AG10803 (cell line): Measurements from ENCODE around the gene TXNDC2.

Experiments used
- DNase-seq: peaks from one replicate; pipeline ENCODE4 v3.0.0; 2010; ENCODE audit warnings: low read depth
- H3K4me3 ChIP-seq: 2 replicates; pipeline ENCODE4 v1.5.1; 2011; ENCODE audit warnings: mild to moderate bottlenecking, low read length, control low read depth
- TF ChIP-seq, protein P1 (sequence below): conservative IDR thresholded peaks from 2 replicates; pipeline ENCODE4 v1.5.1; 2011; ENCODE audit warnings: mild to moderate bottlenecking, low read length, control low read depth, inconsistent platforms

Gene TXNDC2

DNA sequence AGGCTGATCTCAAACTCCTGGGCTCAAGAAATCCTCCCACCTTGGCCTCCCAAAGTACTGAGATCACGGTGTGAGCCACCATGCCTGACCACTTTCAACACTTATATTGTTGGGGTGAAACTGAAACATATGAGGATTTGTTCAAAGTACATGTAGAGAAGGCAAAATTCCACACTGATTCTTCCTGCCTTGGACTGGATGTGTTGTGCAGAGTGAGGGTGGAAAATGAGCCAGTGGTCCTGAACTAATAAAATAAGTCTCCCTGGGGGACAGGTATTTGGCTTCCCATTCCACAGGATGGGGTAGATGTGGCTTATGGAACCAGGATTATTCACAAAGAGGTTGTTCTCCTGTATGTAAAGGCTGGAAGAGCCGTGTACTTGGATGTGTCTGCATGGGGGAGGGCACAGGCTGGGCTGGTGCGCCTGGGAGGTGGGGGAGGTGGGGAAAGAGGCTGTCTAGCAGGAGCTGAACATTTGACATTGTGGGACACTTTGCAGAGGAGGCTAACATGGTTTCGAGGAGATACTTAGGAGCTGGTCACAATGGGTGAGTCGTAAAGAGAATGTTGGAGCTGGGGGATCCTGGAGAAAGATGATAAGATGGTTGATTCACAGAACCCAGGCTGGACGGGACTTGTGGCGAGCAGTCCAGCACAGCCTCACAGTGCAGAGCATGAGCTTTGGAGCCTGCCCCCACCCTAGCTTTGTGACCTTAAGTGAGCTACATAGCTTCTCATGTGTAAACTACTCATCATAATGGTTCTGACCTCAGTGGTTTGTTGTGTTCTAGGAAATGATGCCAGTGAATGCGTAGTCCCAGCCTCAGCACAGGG lies at the start of gene TXNDC2:
TSS of gene TXNDC2 (plus strand) at position 804 of the 835 bp plus-strand sequence. CDS start 708 bp downstream, outside the sequence.
- H3K4me3 ChIP-seq = no peak within 1 kb of the TSS
- TF ChIP-seq, protein P1, sequence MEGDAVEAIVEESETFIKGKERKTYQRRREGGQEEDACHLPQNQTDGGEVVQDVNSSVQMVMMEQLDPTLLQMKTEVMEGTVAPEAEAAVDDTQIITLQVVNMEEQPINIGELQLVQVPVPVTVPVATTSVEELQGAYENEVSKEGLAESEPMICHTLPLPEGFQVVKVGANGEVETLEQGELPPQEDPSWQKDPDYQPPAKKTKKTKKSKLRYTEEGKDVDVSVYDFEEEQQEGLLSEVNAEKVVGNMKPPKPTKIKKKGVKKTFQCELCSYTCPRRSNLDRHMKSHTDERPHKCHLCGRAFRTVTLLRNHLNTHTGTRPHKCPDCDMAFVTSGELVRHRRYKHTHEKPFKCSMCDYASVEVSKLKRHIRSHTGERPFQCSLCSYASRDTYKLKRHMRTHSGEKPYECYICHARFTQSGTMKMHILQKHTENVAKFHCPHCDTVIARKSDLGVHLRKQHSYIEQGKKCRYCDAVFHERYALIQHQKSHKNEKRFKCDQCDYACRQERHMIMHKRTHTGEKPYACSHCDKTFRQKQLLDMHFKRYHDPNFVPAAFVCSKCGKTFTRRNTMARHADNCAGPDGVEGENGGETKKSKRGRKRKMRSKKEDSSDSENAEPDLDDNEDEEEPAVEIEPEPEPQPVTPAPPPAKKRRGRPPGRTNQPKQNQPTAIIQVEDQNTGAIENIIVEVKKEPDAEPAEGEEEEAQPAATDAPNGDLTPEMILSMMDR = no peak
- no peak for DNase-seq

DNA sequence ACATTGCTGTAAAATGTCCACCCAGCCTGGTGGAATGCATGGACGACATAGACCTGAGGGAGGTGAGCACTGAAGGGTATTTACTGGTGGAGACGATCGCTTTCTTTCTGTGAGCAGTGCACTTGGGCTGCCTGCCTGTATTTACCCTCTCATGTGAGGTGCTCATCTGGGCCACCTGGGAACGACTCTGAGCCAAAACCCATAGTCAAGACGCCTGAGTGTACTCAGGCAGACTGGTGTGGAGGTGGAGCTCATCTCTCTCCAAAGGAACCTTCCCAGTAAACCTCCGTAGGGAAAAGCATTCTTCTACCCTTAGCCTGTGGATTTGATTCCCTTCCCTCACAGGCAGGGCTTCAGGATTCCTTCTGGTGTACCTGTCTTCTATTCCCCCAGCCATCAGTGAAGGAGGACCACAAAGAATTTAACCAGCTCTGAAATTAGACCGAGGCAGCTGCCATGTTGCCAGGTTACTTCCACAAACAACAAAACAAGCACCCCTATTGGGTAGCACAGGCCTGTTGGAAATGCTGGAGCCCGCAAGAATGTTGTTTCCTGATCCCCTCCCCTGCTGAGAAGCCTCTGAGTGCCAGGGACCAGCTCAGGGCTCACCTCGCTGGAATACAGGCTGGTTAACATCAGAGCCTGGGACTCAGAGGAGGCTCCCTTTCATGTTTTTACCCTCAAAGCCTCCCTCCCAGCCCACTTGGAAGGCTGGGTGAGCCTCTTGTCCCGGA lies 47.5 kb upstream of the TXNDC2 start:
- peak; percentile 80 for DNase-seq
- no peak overlapping the region for H3K4me3 ChIP-seq
- TF ChIP-seq, protein P1 = no peak

DNA sequence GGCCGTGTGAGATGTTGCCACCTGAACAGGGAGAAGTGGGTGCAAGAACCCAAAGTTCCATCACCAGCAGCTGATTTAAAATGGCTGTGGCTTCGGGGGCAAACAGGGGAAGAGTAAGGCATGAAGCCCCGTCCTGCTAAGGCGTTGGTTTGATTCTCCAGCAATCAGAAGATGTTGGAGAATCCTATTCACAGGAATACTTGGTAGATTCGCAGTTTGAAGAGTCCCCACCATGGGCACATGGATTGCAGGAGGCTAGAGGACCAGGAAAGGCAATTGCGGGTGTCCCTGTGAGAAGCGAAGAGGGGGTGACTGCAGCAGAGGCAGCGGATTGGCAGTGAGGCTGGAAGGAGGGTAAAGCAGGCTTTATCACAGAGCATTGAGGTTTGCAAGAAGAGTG lies 46.6 kb upstream of the TXNDC2 start:
- H3K4me3 ChIP-seq = no peak overlapping the region
- DNase-seq = no peak
- TF ChIP-seq, protein P1 = no peak

DNA sequence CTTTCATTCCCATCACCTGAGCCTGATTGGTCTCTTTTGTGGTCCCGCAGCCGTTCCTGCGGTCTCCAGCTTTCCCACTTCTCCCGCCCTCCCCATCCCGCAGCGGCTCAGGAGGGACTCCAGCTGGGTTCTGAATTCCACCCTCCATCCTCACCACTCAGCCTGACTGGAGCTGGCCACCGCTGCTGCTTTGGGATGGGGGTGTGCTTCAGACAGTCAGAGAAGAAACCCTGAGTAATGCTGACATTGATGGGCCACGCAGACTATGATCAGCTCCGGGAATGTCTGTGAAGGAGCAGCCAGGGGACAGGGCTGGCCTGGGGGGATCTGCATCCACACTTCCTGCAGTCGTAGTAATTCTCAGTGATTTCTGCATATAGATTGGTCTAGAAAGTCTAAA lies 45.9 kb upstream of the TXNDC2 start:
- TF ChIP-seq, protein P1 = no peak
- no peak overlapping the region for H3K4me3 ChIP-seq
- no peak for DNase-seq

DNA sequence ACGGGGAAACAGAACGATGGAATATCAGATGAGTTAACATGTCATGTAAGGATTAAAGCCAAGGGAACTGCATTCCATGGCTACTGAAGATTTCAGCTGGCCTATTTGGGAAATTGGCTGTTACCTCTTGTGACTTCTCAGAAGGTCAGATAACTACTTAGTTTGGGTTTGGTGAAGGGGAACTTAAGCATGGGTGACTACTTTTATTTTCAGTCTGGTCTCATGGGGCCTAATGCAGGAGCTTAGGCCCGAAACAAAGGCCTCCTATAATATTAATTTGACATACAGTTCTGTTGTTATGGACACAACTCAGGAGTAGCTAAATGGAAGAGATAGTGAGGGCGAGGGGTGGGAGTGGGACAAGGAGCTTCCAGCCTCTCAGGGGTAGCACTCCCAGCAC lies 44.0 kb upstream of the TXNDC2 start:
- no peak for DNase-seq
- TF ChIP-seq, protein P1 = no peak
- H3K4me3 ChIP-seq = no peak overlapping the region

DNA sequence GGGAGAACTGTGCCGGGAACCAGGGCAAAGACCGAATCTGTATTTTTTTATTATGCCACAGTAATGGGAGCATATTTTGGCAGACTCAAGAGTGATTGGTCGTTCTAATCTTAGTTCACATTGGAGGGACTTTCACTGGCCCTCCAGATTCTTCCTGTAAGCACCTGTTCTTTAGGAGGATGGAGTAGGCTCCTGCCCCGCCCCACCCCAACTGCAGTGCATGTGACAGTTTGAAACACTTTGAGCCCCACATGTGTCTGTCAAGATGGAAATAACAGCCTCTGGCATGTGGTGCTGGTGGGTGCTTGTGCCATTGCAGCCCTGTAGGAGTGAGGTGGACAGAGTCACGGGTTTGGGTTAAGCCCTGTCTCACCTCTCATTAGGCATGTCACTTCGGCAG lies 43.3 kb upstream of the TXNDC2 start:
- H3K4me3 ChIP-seq = no peak overlapping the region
- DNase-seq = no peak
- TF ChIP-seq, protein P1 = no peak

DNA sequence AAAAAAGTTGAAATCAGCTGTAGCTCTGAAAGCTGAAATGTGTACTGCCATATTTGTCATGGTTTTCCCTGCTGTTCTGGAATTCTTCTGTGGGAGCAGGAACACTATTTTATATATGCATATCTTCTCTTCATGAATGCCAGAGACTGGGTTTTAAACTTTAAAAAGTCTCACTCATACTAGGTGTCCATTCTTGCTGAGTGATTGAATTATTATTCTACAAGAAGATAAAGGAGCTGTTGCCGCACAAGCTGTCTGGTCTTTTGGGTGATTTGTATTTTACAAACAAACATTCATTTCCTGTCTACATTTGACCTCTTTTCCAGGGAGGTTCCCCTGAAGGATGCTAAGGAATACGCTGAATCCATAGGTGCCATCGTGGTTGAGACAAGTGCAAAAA lies 40.5 kb upstream of the TXNDC2 start:
- DNase-seq = no peak
- H3K4me3 ChIP-seq = no peak overlapping the region
- TF ChIP-seq, protein P1 = no peak
